CD4-positive, alpha-beta T cell (primary cell): ENCODE results near the gene EPS15. TPM values are rescaled to one million over a fixed set of nuclear protein-coding genes. Genes with fewer than 3 reads are reported as not detected.

Experiments used
- ATAC-seq: fragments of 200-7000 bp; cut with Tn5 transposase; one replicate; pipeline ENCODE4 v1.10.0; 2022; ENCODE audit warnings: mild to moderate bottlenecking; ENCODE audit not compliant: poor library complexity
- CTCF ChIA-PET: fragments of 350-600 bp; sonication (Branson Sonifier 250); formaldehyde crosslinking; loops from one replicate; lab custom pipeline; 2021; ENCODE audit warnings: antibody characterized with exemption, inconsistent platforms; lab: Charles Lee
- POLR2A ChIA-PET: fragments of 350-600 bp; sonication (Branson Sonifier 250); formaldehyde crosslinking; loops from one replicate; lab custom pipeline; 2021; ENCODE audit warnings: antibody characterized with exemption, inconsistent platforms; lab: Charles Lee
- DNase-seq, 14 experiments: peaks; one replicate each; pipeline ENCODE4 v3.0.0-alpha.2; 2013 to 2020; ENCODE audit warnings: mixed read lengths in 2 of 14
- H3K27ac ChIP-seq, 2 donors: one replicate each; pipeline versions ENCODE4 v1.5.1 to v1.7.0; 2013; ENCODE audit warnings: low read length in 2 of 2, low read depth in 1 of 2, mild to moderate bottlenecking in 1 of 2
- H3K27me3 ChIP-seq, 2 experiments: 1 replicate in 1 of 2; 2 replicates in 1 of 2; pipeline versions ENCODE4 v1.6.1 to v1.7.0; 2013; ENCODE audit warnings: low read length in 2 of 2, control low read depth in 1 of 2, mild to moderate bottlenecking in 1 of 2, moderate library complexity in 1 of 2; ENCODE audit not compliant: insufficient read depth in 2 of 2, control insufficient read depth in 1 of 2
- H3K36me3 ChIP-seq: one replicate; pipeline ENCODE4 v1.6.1; 2013; ENCODE audit warnings: low read length, control low read depth; ENCODE audit not compliant: insufficient read depth
- H3K4me1 ChIP-seq: one replicate; pipeline ENCODE4 v1.6.1; 2013; ENCODE audit warnings: low read length, control low read depth; ENCODE audit not compliant: insufficient read depth
- H3K4me3 ChIP-seq: one replicate; pipeline ENCODE4 v1.5.1; 2013; ENCODE audit warnings: mild to moderate bottlenecking, low read length, moderate library complexity
- H3K9me3 ChIP-seq, 2 experiments: 1 replicate in 1 of 2; 2 replicates in 1 of 2; pipeline versions ENCODE4 v1.6.1 to v1.7.0; 2013; ENCODE audit warnings: low read length in 2 of 2, mild to moderate bottlenecking in 2 of 2, control low read depth in 1 of 2, moderate library complexity in 1 of 2; ENCODE audit not compliant: control insufficient read depth in 1 of 2, insufficient read depth in 1 of 2
- H3K27ac Mint-ChIP-seq: one replicate; pipeline ENCODE4 v1.8.0; 2020; ENCODE audit warnings: mixed read lengths
- H3K27me3 Mint-ChIP-seq: one replicate; pipeline ENCODE4 v1.8.0; 2021; ENCODE audit warnings: mixed read lengths
- H3K36me3 Mint-ChIP-seq: one replicate; pipeline ENCODE4 v1.8.0; 2021; ENCODE audit warnings: low read depth, mixed read lengths
- H3K4me1 Mint-ChIP-seq: one replicate; pipeline ENCODE4 v1.8.0; 2021; ENCODE audit warnings: low read depth, mixed read lengths
- H3K4me3 Mint-ChIP-seq: one replicate; pipeline ENCODE4 v1.8.0; 2020; ENCODE audit warnings: mild to moderate bottlenecking, mixed read lengths
- H3K9me3 Mint-ChIP-seq: one replicate; pipeline ENCODE4 v1.8.0; 2020; ENCODE audit warnings: mixed read lengths
- CTCF ChIP-seq: fragments of 200-600 bp; IDR thresholded peaks from one replicate; pipeline ENCODE4 v1.8.0; 2022; ENCODE audit warnings: antibody characterized with exemption, mild to moderate bottlenecking
- intact Hi-C, 2 experiments: fragments of 100-400 bp; cut with DNase I in 1 of 2; cut with micrococcal nuclease in 1 of 2; formaldehyde crosslinking; loops; one replicate each; pipeline versions ENCODE4 v1.15.1 to v1.9.0; 2023 to 2025; cut with DNase I, micrococcal nuclease
- total RNA-seq, 174 experiments: library from RNA in 2 of 174; stranded (reverse) in 2 of 174; gene quantifications; one replicate each; pipeline ENCODE4 v1.2.3 and lab custom pipeline; 2021 to 2026

The EPS15 gene
- total RNA-seq, 2 experiments from 2014 or later = 44.5 to 47.9 TPM

- no peak overlapping the region for H3K4me3 Mint-ChIP-seq
- H3K27ac ChIP-seq = no peak overlapping the region
- H3K27ac Mint-ChIP-seq = no peak overlapping the region
- DNase-seq = no peak
- no peaks in the 10 kb centered on the region for H3K9me3 ChIP-seq
- POLR2A ChIA-PET = no interaction called here
- no peaks in the 10 kb centered on the region for H3K36me3 Mint-ChIP-seq
- no peaks in the 10 kb centered on the region for H3K9me3 Mint-ChIP-seq
- no peaks in the 10 kb centered on the region for H3K27me3 Mint-ChIP-seq
- no peak for TF ChIP-seq CTCF
- H3K4me1 Mint-ChIP-seq = no peaks in the 10 kb centered on the region
- H3K36me3 ChIP-seq = no peaks in the 10 kb centered on the region
- no peak overlapping the region for H3K4me3 ChIP-seq
- no peaks in the 10 kb centered on the region for H3K27me3 ChIP-seq
- CTCF ChIA-PET = no interaction called here
- intact Hi-C loops = no loop called here
- ATAC-seq = no peak
- no peaks in the 10 kb centered on the region for H3K4me1 ChIP-seq
These were observed 204.1 kb downstream of the EPS15 start for GRCh38 chr1:51314974-51315373.

GRCh38 chr1:51313961-51314777 lies 204.9 kb downstream of the EPS15 start:
- CTCF ChIA-PET = no interaction called here
- Mint-ChIP-seq H3K9me3 (no peaks in the 10 kb centered on the region), H3K4me1 (no peaks in the 10 kb centered on the region), H3K4me3 (no peak overlapping the region), H3K27me3 (no peaks in the 10 kb centered on the region), H3K27ac (no peak overlapping the region), H3K36me3 (no peaks in the 10 kb centered on the region)
- Histone ChIP-seq H3K4me1 (no peaks in the 10 kb centered on the region), H3K36me3 (no peaks in the 10 kb centered on the region), H3K9me3 (no peaks in the 10 kb centered on the region), H3K27ac (no peak overlapping the region), H3K4me3 (no peak overlapping the region), H3K27me3 (no peaks in the 10 kb centered on the region)
- intact Hi-C loops = no loop called here
- POLR2A ChIA-PET = no interaction called here
- no peak for DNase-seq
- no peak for ATAC-seq
- no peak for TF ChIP-seq CTCF

GRCh38 chr1:51313268-51313852 lies 205.7 kb downstream of the EPS15 start:
- Histone ChIP-seq H3K9me3 (no peaks in the 10 kb centered on the region), H3K27me3 (no peaks in the 10 kb centered on the region), H3K36me3 (no peaks in the 10 kb centered on the region), H3K4me3 (no peak overlapping the region), H3K4me1 (no peaks in the 10 kb centered on the region), H3K27ac (no peak overlapping the region)
- TF ChIP-seq CTCF = no peak
- CTCF ChIA-PET = no interaction called here
- intact Hi-C loops = no loop called here
- H3K36me3 Mint-ChIP-seq = no peaks in the 10 kb centered on the region
- H3K27me3 Mint-ChIP-seq = no peaks in the 10 kb centered on the region
- no peaks in the 10 kb centered on the region for H3K4me1 Mint-ChIP-seq
- H3K4me3 Mint-ChIP-seq = no peak overlapping the region
- DNase-seq (no peak), ATAC-seq (no peak)
- no peak overlapping the region for H3K27ac Mint-ChIP-seq
- no peaks in the 10 kb centered on the region for H3K9me3 Mint-ChIP-seq
- POLR2A ChIA-PET = no interaction called here
